Measurements from ENCODE around the gene ADK.

Gene ADK

DNA sequence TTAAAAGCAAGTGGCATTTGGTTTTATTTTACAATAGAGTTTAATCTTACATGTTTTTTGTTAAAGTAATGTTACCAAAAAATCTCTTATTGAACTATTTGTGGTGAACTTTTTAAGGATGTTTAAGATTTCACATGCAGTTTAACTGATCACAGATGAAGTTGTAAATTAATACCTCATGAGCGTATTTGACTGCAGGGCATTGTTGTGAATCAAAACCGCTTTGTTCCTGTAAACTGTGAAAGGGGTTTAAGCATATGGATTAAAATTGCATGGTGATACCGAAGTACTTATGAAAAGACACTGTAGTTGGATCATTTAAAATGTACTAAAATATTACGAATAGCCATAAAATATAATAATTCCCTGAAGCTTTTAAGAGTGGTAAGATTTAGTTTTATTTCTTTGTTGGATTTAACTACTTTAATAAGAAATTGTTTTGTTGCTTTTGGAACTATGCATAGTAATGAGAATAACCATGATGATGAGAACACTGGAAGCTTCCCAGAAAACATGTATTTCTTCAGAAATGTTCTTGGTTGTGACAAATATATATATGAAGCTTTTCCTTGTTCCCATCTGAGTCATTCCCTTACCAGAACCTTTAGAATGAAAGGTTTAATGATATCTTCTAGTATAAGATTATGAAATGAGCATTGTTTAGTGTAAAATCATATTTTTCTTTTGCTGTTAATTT, 131.3 kb downstream of the ADK start:
- H3K4me3 ChIP-seq (ENCODE audit: low read length, poor library complexity, severe bottlenecking): no peak overlapping the region
- no peak overlapping the region for H3K9ac ChIP-seq (ENCODE audit: low read depth, low read length, poor library complexity, severe bottlenecking)
- no peaks in the 10 kb centered on the region for H3K27me3 ChIP-seq (ENCODE audit: insufficient read depth, low read length, poor library complexity, severe bottlenecking)
- TF ChIP-seq, protein P1, sequence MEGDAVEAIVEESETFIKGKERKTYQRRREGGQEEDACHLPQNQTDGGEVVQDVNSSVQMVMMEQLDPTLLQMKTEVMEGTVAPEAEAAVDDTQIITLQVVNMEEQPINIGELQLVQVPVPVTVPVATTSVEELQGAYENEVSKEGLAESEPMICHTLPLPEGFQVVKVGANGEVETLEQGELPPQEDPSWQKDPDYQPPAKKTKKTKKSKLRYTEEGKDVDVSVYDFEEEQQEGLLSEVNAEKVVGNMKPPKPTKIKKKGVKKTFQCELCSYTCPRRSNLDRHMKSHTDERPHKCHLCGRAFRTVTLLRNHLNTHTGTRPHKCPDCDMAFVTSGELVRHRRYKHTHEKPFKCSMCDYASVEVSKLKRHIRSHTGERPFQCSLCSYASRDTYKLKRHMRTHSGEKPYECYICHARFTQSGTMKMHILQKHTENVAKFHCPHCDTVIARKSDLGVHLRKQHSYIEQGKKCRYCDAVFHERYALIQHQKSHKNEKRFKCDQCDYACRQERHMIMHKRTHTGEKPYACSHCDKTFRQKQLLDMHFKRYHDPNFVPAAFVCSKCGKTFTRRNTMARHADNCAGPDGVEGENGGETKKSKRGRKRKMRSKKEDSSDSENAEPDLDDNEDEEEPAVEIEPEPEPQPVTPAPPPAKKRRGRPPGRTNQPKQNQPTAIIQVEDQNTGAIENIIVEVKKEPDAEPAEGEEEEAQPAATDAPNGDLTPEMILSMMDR (conservative IDR thresholded peaks at IDR 0.05; ENCODE audit: low read length): no peak
- no peak for TF ChIP-seq EZH2phosphoT487 (IDR thresholded peaks at IDR 0.05; ENCODE audit: borderline replicate concordance)
- H3K9me2 ChIP-seq (replicated peaks; ENCODE audit: low read depth, low read length): no peaks in the 10 kb centered on the region
- no peaks in the 10 kb centered on the region for H3K36me3 ChIP-seq (ENCODE audit: insufficient read depth, low read length)
- no peaks in the 10 kb centered on the region for H3F3A ChIP-seq (ENCODE audit: low read depth)
- H3K4me2 ChIP-seq (ENCODE audit: low read depth, low read length, poor library complexity, severe bottlenecking): no peak overlapping the region
- peaks cover 6% of the 10 kb centered on the region for H3K4me1 ChIP-seq (ENCODE audit: insufficient read depth, low read length, poor library complexity, severe bottlenecking)
- 0 out of 2 replicates have a peak, but pooled peaks cover 11% of the 10 kb centered on the region for H3K79me2 ChIP-seq (ENCODE audit: insufficient read depth, low read length)
- no peak overlapping the region for H2AFZ ChIP-seq (ENCODE audit: low read length)
- no peaks in the 10 kb centered on the region for H4K20me1 ChIP-seq (ENCODE audit: insufficient read depth, low read length, poor library complexity, severe bottlenecking)
- peaks cover 8% of the 10 kb centered on the region; the same call in 1 of the 2 replicates for H3K9me3 ChIP-seq (ENCODE audit: insufficient read depth, low read depth, low read length)

DNA sequence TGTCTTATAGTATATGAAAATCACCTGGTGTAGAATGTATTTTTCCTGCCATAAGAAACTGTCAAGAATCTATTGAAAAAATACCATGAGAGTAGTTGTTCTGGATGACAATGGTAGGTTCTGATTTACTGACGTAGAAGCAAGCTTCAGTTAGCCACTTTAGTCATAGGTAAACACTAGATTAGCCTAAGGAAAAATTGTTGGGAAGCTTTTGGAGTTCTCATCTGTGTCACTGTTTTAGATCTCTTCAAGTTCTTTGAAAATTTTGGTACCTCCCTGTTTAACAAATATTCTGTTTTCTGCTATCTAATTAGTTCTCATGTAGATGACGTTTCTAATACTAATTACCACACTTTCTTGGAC, 131.8 kb downstream of the ADK start:
- H2AFZ ChIP-seq (ENCODE audit: low read length): peak overlapping the region; percentile 23; the same call in 1 of the 2 replicates
- peaks cover 6% of the 10 kb centered on the region for H3K4me1 ChIP-seq (ENCODE audit: insufficient read depth, low read length, poor library complexity, severe bottlenecking)
- H3K9me3 ChIP-seq (ENCODE audit: insufficient read depth, low read depth, low read length): peaks cover 8% of the 10 kb centered on the region; the same call in 1 of the 2 replicates
- TF ChIP-seq EZH2phosphoT487 (IDR thresholded peaks at IDR 0.05; ENCODE audit: borderline replicate concordance): no peak
- TF ChIP-seq, protein P1 (conservative IDR thresholded peaks at IDR 0.05; ENCODE audit: low read length): no peak
- H3K4me3 ChIP-seq (ENCODE audit: low read length, poor library complexity, severe bottlenecking): no peak overlapping the region
- no peaks in the 10 kb centered on the region for H3K36me3 ChIP-seq (ENCODE audit: insufficient read depth, low read length)
- H3K9me2 ChIP-seq (replicated peaks; ENCODE audit: low read depth, low read length): no peaks in the 10 kb centered on the region
- no peaks in the 10 kb centered on the region for H4K20me1 ChIP-seq (ENCODE audit: insufficient read depth, low read length, poor library complexity, severe bottlenecking)
- no peaks in the 10 kb centered on the region for H3K27me3 ChIP-seq (ENCODE audit: insufficient read depth, low read length, poor library complexity, severe bottlenecking)
- H3K79me2 ChIP-seq (ENCODE audit: insufficient read depth, low read length): 0 out of 2 replicates have a peak, but pooled peaks cover 11% of the 10 kb centered on the region
- no peaks in the 10 kb centered on the region for H3F3A ChIP-seq (ENCODE audit: low read depth)
- H3K4me2 ChIP-seq (ENCODE audit: low read depth, low read length, poor library complexity, severe bottlenecking): peak overlapping the region; percentile 17
- H3K9ac ChIP-seq (ENCODE audit: low read depth, low read length, poor library complexity, severe bottlenecking): no peak overlapping the region

DNA sequence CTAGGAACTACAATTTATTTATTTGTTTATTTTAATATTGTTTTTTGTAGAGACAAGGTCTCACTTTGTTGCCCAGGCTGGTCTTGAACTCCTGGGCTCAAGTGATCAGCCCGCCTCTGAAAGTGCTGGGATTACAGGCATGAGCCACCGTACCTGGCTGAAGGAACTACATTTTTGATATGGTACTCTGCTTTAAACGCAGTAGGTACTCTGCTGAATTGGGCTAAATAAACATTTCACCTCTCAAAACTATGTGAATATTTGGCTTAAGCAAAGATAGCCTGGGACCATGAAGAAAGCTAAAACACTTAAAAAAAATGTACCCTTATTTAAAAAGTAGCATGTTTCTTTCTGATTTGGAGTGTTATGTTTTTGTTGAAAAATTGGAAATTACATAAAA, 138.2 kb downstream of the ADK start:
- no peak overlapping the region for H3K4me2 ChIP-seq (ENCODE audit: low read depth, low read length, poor library complexity, severe bottlenecking)
- H3K36me3 ChIP-seq (ENCODE audit: insufficient read depth, low read length): no peaks in the 10 kb centered on the region
- H3K4me3 ChIP-seq (ENCODE audit: low read length, poor library complexity, severe bottlenecking): no peak overlapping the region
- H3K4me1 ChIP-seq (ENCODE audit: insufficient read depth, low read length, poor library complexity, severe bottlenecking): peaks cover 7% of the 10 kb centered on the region
- no peak overlapping the region for H3K9ac ChIP-seq (ENCODE audit: low read depth, low read length, poor library complexity, severe bottlenecking)
- no peak for TF ChIP-seq EZH2phosphoT487 (IDR thresholded peaks at IDR 0.05; ENCODE audit: borderline replicate concordance)
- TF ChIP-seq, protein P1 (conservative IDR thresholded peaks at IDR 0.05; ENCODE audit: low read length): no peak
- H3K9me2 ChIP-seq (replicated peaks; ENCODE audit: low read depth, low read length): no peaks in the 10 kb centered on the region
- peaks cover 8% of the 10 kb centered on the region; the same call in 1 of the 2 replicates for H3K9me3 ChIP-seq (ENCODE audit: insufficient read depth, low read depth, low read length)
- H4K20me1 ChIP-seq (ENCODE audit: insufficient read depth, low read length, poor library complexity, severe bottlenecking): no peaks in the 10 kb centered on the region
- no peak overlapping the region for H2AFZ ChIP-seq (ENCODE audit: low read length)
- no peaks in the 10 kb centered on the region for H3F3A ChIP-seq (ENCODE audit: low read depth)
- 0 out of 2 replicates have a peak, but pooled peaks cover 11% of the 10 kb centered on the region for H3K79me2 ChIP-seq (ENCODE audit: insufficient read depth, low read length)
- H3K27me3 ChIP-seq (ENCODE audit: insufficient read depth, low read length, poor library complexity, severe bottlenecking): no peaks in the 10 kb centered on the region

Data from Loucy (cell line).